Fibroblast of lung (primary cell): ENCODE measurements around the gene PYHIN1.

Experiments
- EZH2 ChIP-seq: IDR thresholded peaks from 2 replicates; pipeline ENCODE4 v1.5.1; 2012; ENCODE audit warnings: low read length, control low read depth, mild to moderate bottlenecking; ENCODE audit errors: missing control alignments
- TF ChIP-seq, protein P1 (sequence below), 2 donors: IDR thresholded peaks in 1 of 2; conservative IDR thresholded peaks in 1 of 2; 1 replicate in 1 of 2; 2 replicates in 1 of 2; pipeline ENCODE4 v1.5.1; 2011 to 2012; ENCODE audit warnings: low read length in 2 of 2, control low read depth in 1 of 2, inconsistent platforms in 1 of 2, low read depth in 1 of 2, mild to moderate bottlenecking in 1 of 2

- TF ChIP-seq, protein P1, sequence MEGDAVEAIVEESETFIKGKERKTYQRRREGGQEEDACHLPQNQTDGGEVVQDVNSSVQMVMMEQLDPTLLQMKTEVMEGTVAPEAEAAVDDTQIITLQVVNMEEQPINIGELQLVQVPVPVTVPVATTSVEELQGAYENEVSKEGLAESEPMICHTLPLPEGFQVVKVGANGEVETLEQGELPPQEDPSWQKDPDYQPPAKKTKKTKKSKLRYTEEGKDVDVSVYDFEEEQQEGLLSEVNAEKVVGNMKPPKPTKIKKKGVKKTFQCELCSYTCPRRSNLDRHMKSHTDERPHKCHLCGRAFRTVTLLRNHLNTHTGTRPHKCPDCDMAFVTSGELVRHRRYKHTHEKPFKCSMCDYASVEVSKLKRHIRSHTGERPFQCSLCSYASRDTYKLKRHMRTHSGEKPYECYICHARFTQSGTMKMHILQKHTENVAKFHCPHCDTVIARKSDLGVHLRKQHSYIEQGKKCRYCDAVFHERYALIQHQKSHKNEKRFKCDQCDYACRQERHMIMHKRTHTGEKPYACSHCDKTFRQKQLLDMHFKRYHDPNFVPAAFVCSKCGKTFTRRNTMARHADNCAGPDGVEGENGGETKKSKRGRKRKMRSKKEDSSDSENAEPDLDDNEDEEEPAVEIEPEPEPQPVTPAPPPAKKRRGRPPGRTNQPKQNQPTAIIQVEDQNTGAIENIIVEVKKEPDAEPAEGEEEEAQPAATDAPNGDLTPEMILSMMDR (conservative IDR thresholded peaks at IDR 0.05 in 1 of 2, IDR thresholded peaks at IDR 0.05 in 1 of 2; ENCODE audit: low read depth in 1 of 2, low read length in 2 of 2) = no peak
- no peak for TF ChIP-seq EZH2
These were observed 15.3 kb upstream of the PYHIN1 start for GRCh38 chr1:158916085-158916484.
